DND-41 (cell line): Measurements from ENCODE around the gene NPIPB6.
"Not testable (repeated sequence)": the region's sequence is repeated elsewhere in the genome, so short reads cannot be mapped to it uniquely, and the experiment has no call there.

Experiments used
- EZH2 ChIP-seq: IDR thresholded peaks from 3 replicates; pipeline ENCODE4 v1.6.1; 2012; ENCODE audit warnings: borderline replicate concordance, low read depth, mild to moderate bottlenecking, moderate library complexity, low read length, inconsistent platforms; ENCODE audit not compliant: severe bottlenecking
- TF ChIP-seq, protein P1 (sequence below): IDR thresholded peaks from 2 replicates; pipeline ENCODE4 v1.5.1; 2012; ENCODE audit warnings: borderline replicate concordance, low read length, moderate library complexity, mild to moderate bottlenecking; ENCODE audit not compliant: poor library complexity, severe bottlenecking; ENCODE audit errors: extremely low read depth

- TF ChIP-seq, protein P1, sequence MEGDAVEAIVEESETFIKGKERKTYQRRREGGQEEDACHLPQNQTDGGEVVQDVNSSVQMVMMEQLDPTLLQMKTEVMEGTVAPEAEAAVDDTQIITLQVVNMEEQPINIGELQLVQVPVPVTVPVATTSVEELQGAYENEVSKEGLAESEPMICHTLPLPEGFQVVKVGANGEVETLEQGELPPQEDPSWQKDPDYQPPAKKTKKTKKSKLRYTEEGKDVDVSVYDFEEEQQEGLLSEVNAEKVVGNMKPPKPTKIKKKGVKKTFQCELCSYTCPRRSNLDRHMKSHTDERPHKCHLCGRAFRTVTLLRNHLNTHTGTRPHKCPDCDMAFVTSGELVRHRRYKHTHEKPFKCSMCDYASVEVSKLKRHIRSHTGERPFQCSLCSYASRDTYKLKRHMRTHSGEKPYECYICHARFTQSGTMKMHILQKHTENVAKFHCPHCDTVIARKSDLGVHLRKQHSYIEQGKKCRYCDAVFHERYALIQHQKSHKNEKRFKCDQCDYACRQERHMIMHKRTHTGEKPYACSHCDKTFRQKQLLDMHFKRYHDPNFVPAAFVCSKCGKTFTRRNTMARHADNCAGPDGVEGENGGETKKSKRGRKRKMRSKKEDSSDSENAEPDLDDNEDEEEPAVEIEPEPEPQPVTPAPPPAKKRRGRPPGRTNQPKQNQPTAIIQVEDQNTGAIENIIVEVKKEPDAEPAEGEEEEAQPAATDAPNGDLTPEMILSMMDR, result not testable (repeated sequence)
- not testable (repeated sequence) for TF ChIP-seq EZH2
Measured at GRCh38 chr16:28364268-28365173, 1.2 kb upstream of the NPIPB6 start.
